Measurements from ENCODE around the gene IGBP1. TPM values are rescaled to one million over a fixed set of nuclear protein-coding genes. Genes with fewer than 3 reads are reported as not detected.
"Not testable (repeated sequence)": the region's sequence is repeated elsewhere in the genome, so short reads cannot be mapped to it uniquely, and the experiment has no call there.

The IGBP1 gene
- polyA plus RNA-seq (ENCODE audit: insufficient read length): 101 TPM
- long read RNA-seq, donor 1, transcript IGBP1-201 (6 exons, 1,862 nt): major isoform, 30 of 53 reads
- long read RNA-seq, donor 1, partial matches to known transcripts: 21 of 53 reads
- long read RNA-seq, donor 1, other reads (novel, unspliced or antisense): 0 of 53 reads
- long read RNA-seq, donor 2, transcript IGBP1-201 (6 exons, 1,862 nt): major isoform, 36 of 41 reads
- long read RNA-seq, donor 2, partial matches to known transcripts: 5 of 41 reads
- long read RNA-seq, donor 2, other reads (novel, unspliced or antisense): 0 of 41 reads
- long read RNA-seq, donor 3, transcript IGBP1-201 (6 exons, 1,862 nt): major isoform, 25 of 42 reads
- long read RNA-seq, donor 3, partial matches to known transcripts: 17 of 42 reads
- long read RNA-seq, donor 3, other reads (novel, unspliced or antisense): 0 of 42 reads
- long read RNA-seq, donor 4, partial matches to known transcripts: 0 of 2 reads
- long read RNA-seq, donor 4, other reads (novel, unspliced or antisense): 0 of 2 reads
- long read RNA-seq, donor 5, transcript IGBP1-201 (6 exons, 1,862 nt): major isoform, 83 of 124 reads
- long read RNA-seq, donor 5, partial matches to known transcripts: 40 of 124 reads
- long read RNA-seq, donor 5, other reads (novel, unspliced or antisense): 0 of 124 reads
- long read RNA-seq, donor 6, transcript IGBP1-201 (6 exons, 1,862 nt): major isoform, 38 of 78 reads
- long read RNA-seq, donor 6, partial matches to known transcripts: 40 of 78 reads
- long read RNA-seq, donor 6, other reads (novel, unspliced or antisense): 0 of 78 reads
- long read RNA-seq, donor 7, transcript IGBP1-201 (6 exons, 1,862 nt): major isoform, 49 of 70 reads
- long read RNA-seq, donor 7, partial matches to known transcripts: 20 of 70 reads
- long read RNA-seq, donor 7, other reads (novel, unspliced or antisense): 0 of 70 reads
- long read RNA-seq, donor 8, transcript IGBP1-201 (6 exons, 1,862 nt): major isoform, 14 of 22 reads
- long read RNA-seq, donor 8, partial matches to known transcripts: 7 of 22 reads
- long read RNA-seq, donor 8, other reads (novel, unspliced or antisense): 0 of 22 reads

GRCh38 chrX:70133303-70134115 lies at the start of gene IGBP1:
IGBP1 (plus strand) TSS chrX:70133447; CDS start chrX:70133948, 501 bp downstream.
- DNase-seq: peak; percentile 77

- DNase-seq: no peak
Measured at GRCh38 chrX:70084592-70085240, 48.5 kb upstream of the IGBP1 start.

- DNase-seq: no peak
Measured at GRCh38 chrX:70087857-70088630, 45.2 kb upstream of the IGBP1 start.

- no peak for DNase-seq
Measured at GRCh38 chrX:70088751-70089150, 44.5 kb upstream of the IGBP1 start.

GRCh38 chrX:70089604-70090297 lies 43.5 kb upstream of the IGBP1 start:
- DNase-seq: no peak

GRCh38 chrX:70092247-70092646 lies 41.0 kb upstream of the IGBP1 start:
- no peak for DNase-seq

GRCh38 chrX:70096052-70096451 lies 37.2 kb upstream of the IGBP1 start:
- no peak for DNase-seq

GRCh38 chrX:70105229-70105628 lies 28.0 kb upstream of the IGBP1 start:
- DNase-seq: no peak

GRCh38 chrX:70111436-70112026 lies 21.7 kb upstream of the IGBP1 start:
- DNase-seq: not testable (repeated sequence)

- no peak for DNase-seq
Measured at GRCh38 chrX:70117738-70118137, 15.5 kb upstream of the IGBP1 start.

GRCh38 chrX:70123014-70123413 lies 10.2 kb upstream of the IGBP1 start:
- DNase-seq: not testable (repeated sequence)

GRCh38 chrX:70124678-70125077 lies 8.6 kb upstream of the IGBP1 start:
- DNase-seq: no peak

GRCh38 chrX:70128071-70128470 lies 5.2 kb upstream of the IGBP1 start:
- no peak for DNase-seq

GRCh38 chrX:70129816-70130215 lies 3.4 kb upstream of the IGBP1 start:
- DNase-seq: no peak

- no peak for DNase-seq
Measured at GRCh38 chrX:70132224-70132623, 1.0 kb upstream of the IGBP1 start.

GRCh38 chrX:70132877-70133302 lies 357 bp upstream of the IGBP1 start:
- DNase-seq: no peak

GRCh38 chrX:70134116-70134477 lies 850 bp downstream of the IGBP1 start:
- no peak for DNase-seq

- DNase-seq: no peak
Measured at GRCh38 chrX:70138622-70139021, 5.4 kb downstream of the IGBP1 start.

GRCh38 chrX:70139736-70140135 lies 6.5 kb downstream of the IGBP1 start:
- DNase-seq: no peak

All from left kidney (tissue), 8 donors.